HG03342 (cell line): ENCODE data around the gene RNASE7.

Source experiments
- ATAC-seq: cut with Tn5 transposase; IDR thresholded peaks from one replicate; pipeline ENCODE4 v1.9.1; 2021; ENCODE audit warnings: mild to moderate bottlenecking, moderate library complexity; ENCODE audit not compliant: unreplicated experiment

Gene RNASE7

GRCh38 chr14:21042918-21043317, 756 bp downstream of the RNASE7 start:
- ATAC-seq = no peak

GRCh38 chr14:21043387-21043973, 1.3 kb downstream of the RNASE7 start:
- no peak for ATAC-seq

- no peak for ATAC-seq
Observed at GRCh38 chr14:21043974-21044618, 1.9 kb downstream of the RNASE7 start.

- no peak for ATAC-seq
Observed at GRCh38 chr14:21047378-21047781, 5.2 kb downstream of the RNASE7 start.

GRCh38 chr14:21048638-21049037, 6.5 kb downstream of the RNASE7 start:
- no peak for ATAC-seq

GRCh38 chr14:21049271-21049673, 7.1 kb downstream of the RNASE7 start:
- no peak for ATAC-seq

GRCh38 chr14:21050597-21050996, 8.4 kb downstream of the RNASE7 start:
- no peak for ATAC-seq

GRCh38 chr14:21053184-21054122, 11.3 kb downstream of the RNASE7 start:
- no peak for ATAC-seq

GRCh38 chr14:21054123-21054767, 12.1 kb downstream of the RNASE7 start:
- no peak for ATAC-seq

- no peak for ATAC-seq
Observed at GRCh38 chr14:21054768-21055145, 12.6 kb downstream of the RNASE7 start.

- no peak for ATAC-seq
Observed at GRCh38 chr14:21055432-21056117, 13.4 kb downstream of the RNASE7 start.

- no peak for ATAC-seq
Observed at GRCh38 chr14:21056520-21057163, 14.5 kb downstream of the RNASE7 start.

- ATAC-seq = no peak
Observed at GRCh38 chr14:21057803-21058675, 15.9 kb downstream of the RNASE7 start, which contains the start of gene RNASE8. RNASE8 (plus strand) TSS chr14:21057822; CDS start chr14:21057893, 71 bp downstream.

GRCh38 chr14:21058903-21059302, 16.7 kb downstream of the RNASE7 start:
- ATAC-seq = no peak

GRCh38 chr14:21059842-21060613, 17.9 kb downstream of the RNASE7 start:
- no peak for ATAC-seq

GRCh38 chr14:21060614-21061346, 18.6 kb downstream of the RNASE7 start:
- ATAC-seq = no peak

GRCh38 chr14:21061347-21061668, 19.1 kb downstream of the RNASE7 start:
- no peak for ATAC-seq

- ATAC-seq = no peak
Observed at GRCh38 chr14:21063479-21063878, 21.3 kb downstream of the RNASE7 start.
